Vagina (tissue), 2 donors: ENCODE results near the gene TRIM51G.
"Not testable (repeated sequence)": the region's sequence is repeated elsewhere in the genome, so short reads cannot be mapped to it uniquely, and the experiment has no call there.

ENCODE experiments used
- POLR2A ChIP-seq, 2 donors: fragments of 450-650 bp; IDR thresholded peaks; one replicate each; pipeline ENCODE4 v1.6.1; 2017; ENCODE audit warnings: antibody characterized with exemption in 2 of 2, mild to moderate bottlenecking in 2 of 2, moderate library complexity in 2 of 2
- POLR2AphosphoS5 ChIP-seq, 2 donors: sonication (generic); formaldehyde crosslinking; IDR thresholded peaks; one replicate each; pipeline ENCODE4 v1.9.0; 2017; ENCODE audit warnings: antibody characterized with exemption in 2 of 2, mild to moderate bottlenecking in 2 of 2, low read depth in 1 of 2; ENCODE audit not compliant: insufficient read depth in 1 of 2
- TF ChIP-seq, protein P1 (sequence below), 3 experiments: fragments of 450-650 bp in 2 of 3; fragments of 200-600 bp in 1 of 3; sonication (generic) in 1 of 3; IDR thresholded peaks; one replicate each; pipeline ENCODE4 v1.5.1; 2017 to 2019; ENCODE audit warnings: antibody characterized with exemption in 3 of 3, mild to moderate bottlenecking in 2 of 3, moderate library complexity in 2 of 3

DNA sequence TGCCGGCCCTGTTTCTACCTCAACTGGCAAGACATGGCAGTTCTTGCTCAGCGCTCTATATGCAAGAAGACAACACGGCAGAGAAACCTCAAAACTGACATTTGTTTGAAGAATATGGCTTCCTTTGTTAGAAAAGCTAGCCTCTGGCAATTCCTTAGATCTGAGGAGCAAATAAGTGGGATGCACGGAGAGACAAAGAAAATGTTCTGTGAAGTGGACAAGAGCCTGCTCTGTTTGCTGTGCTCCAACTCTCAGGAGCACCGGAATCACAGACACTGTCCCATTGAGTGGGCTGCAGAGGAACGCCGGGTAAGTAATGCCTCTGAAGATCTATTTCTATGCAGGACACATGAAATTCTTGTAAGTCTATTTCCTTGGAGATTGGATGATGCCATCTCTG is 37.9 kb downstream of the TRIM51G start:
- TF ChIP-seq, protein P1, sequence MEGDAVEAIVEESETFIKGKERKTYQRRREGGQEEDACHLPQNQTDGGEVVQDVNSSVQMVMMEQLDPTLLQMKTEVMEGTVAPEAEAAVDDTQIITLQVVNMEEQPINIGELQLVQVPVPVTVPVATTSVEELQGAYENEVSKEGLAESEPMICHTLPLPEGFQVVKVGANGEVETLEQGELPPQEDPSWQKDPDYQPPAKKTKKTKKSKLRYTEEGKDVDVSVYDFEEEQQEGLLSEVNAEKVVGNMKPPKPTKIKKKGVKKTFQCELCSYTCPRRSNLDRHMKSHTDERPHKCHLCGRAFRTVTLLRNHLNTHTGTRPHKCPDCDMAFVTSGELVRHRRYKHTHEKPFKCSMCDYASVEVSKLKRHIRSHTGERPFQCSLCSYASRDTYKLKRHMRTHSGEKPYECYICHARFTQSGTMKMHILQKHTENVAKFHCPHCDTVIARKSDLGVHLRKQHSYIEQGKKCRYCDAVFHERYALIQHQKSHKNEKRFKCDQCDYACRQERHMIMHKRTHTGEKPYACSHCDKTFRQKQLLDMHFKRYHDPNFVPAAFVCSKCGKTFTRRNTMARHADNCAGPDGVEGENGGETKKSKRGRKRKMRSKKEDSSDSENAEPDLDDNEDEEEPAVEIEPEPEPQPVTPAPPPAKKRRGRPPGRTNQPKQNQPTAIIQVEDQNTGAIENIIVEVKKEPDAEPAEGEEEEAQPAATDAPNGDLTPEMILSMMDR (IDR thresholded peaks at IDR 0.05) = not testable (repeated sequence)
- not testable (repeated sequence) for TF ChIP-seq POLR2AphosphoS5 (IDR thresholded peaks at IDR 0.05; ENCODE audit: insufficient read depth in 1 of 2, low read depth in 1 of 2); POLR2A (IDR thresholded peaks at IDR 0.05)
